H1 (cell line): ENCODE measurements around the gene STOML1. TPM values are rescaled to one million over a fixed set of nuclear protein-coding genes. Genes with fewer than 3 reads are reported as not detected.
A peak's percentile ranks its signal among the peaks of the same experiment; 100 is the strongest.

Source experiments
- CTCF ChIA-PET: fragments of 300-600 bp; sonication (Branson Sonifier 250); formaldehyde crosslinking; loops from one replicate; lab custom pipeline; 2021; ENCODE audit not compliant: partially characterized antibody; lab: Charles Lee
- POLR2A ChIA-PET: fragments of 300-600 bp; sonication (Branson Sonifier 250); formaldehyde crosslinking; loops from one replicate; lab custom pipeline; 2021; ENCODE audit warnings: inconsistent platforms; ENCODE audit not compliant: partially characterized antibody; lab: Charles Lee
- DNase-seq, 2 experiments: peaks; one replicate each; pipeline versions ENCODE4 v3.0.0 to v3.0.0-alpha.2; 2010 to 2022; ENCODE audit warnings: low spot score in 2 of 2, low read depth in 1 of 2, mixed read lengths in 1 of 2
- FAIRE-seq: peaks from 2 replicates; lab custom pipeline; 2011; peaks lifted over from hg19 to GRCh38; lab: Jason Lieb, UNC
- H2AFZ ChIP-seq: 2 replicates; pipeline ENCODE4 v1.8.1; 2012; ENCODE audit warnings: low read length, inconsistent platforms
- H2AK5ac ChIP-seq: 2 replicates; pipeline ENCODE4 v1.6.1; 2013; ENCODE audit warnings: low read depth, low read length
- H2BK120ac ChIP-seq: replicated peaks from 2 replicates; pipeline ENCODE3; 2013; ENCODE audit warnings: low read depth, low read length, inconsistent platforms
- H2BK12ac ChIP-seq: 2 replicates; pipeline ENCODE4 v1.6.1; 2013; ENCODE audit warnings: low read depth, low read length
- H2BK15ac ChIP-seq: 2 replicates; pipeline ENCODE4 v1.6.1; 2013; ENCODE audit warnings: low read length
- H2BK20ac ChIP-seq: 2 replicates; pipeline ENCODE4 v1.6.1; 2013; ENCODE audit warnings: low read length
- H2BK5ac ChIP-seq: 2 replicates; pipeline ENCODE4 v1.6.1; 2013; ENCODE audit warnings: low read depth, low read length
- H3K14ac ChIP-seq: 2 replicates; pipeline ENCODE4 v1.6.1; 2013; ENCODE audit warnings: inconsistent platforms; ENCODE audit not compliant: insufficient read length
- H3K18ac ChIP-seq: 2 replicates; pipeline ENCODE4 v1.6.1; 2013; ENCODE audit warnings: low read length; ENCODE audit errors: extremely low read depth
- H3K23ac ChIP-seq: 2 replicates; pipeline ENCODE4 v1.6.1; 2013; ENCODE audit warnings: inconsistent platforms; ENCODE audit not compliant: insufficient read length
- H3K23me2 ChIP-seq: 2 replicates; pipeline ENCODE4 v1.6.1; 2013; ENCODE audit warnings: low read depth, low read length
- H3K27ac ChIP-seq: 2 replicates; pipeline ENCODE4 v1.6.1; 2011; ENCODE audit warnings: low read depth, low read length, inconsistent platforms
- H3K27me3 ChIP-seq, 4 experiments: replicated peaks in 1 of 4; 1 replicate in 1 of 4; 2 replicates in 3 of 4; pipeline versions ENCODE4 v1.6.1 to v1.8.1; 2011 to 2013; ENCODE audit warnings: low read length in 3 of 4, mild to moderate bottlenecking in 3 of 4, inconsistent platforms in 2 of 4, mixed read lengths in 2 of 4, moderate library complexity in 1 of 4; ENCODE audit not compliant: control insufficient read depth in 3 of 4, insufficient read depth in 3 of 4; ENCODE audit errors: extremely low read depth in 1 of 4
- H3K36me3 ChIP-seq, 4 experiments: 2 replicates each; pipeline versions ENCODE4 v1.6.1 to v1.8.1; 2011 to 2013; ENCODE audit warnings: mild to moderate bottlenecking in 4 of 4, low read length in 3 of 4, moderate library complexity in 2 of 4, control low read depth in 1 of 4, inconsistent platforms in 1 of 4; ENCODE audit not compliant: insufficient read depth in 4 of 4, control insufficient read depth in 2 of 4
- H3K4ac ChIP-seq: replicated peaks from 2 replicates; pipeline ENCODE3; 2013; ENCODE audit warnings: low read length, low read depth, mixed read lengths, inconsistent platforms; ENCODE audit not compliant: insufficient read length
- H3K4me1 ChIP-seq, 4 experiments: replicated peaks in 1 of 4; 1 replicate in 1 of 4; 2 replicates in 3 of 4; pipeline versions ENCODE4 v1.6.1 to v1.8.1; 2011 to 2013; ENCODE audit warnings: low read length in 3 of 4, inconsistent platforms in 2 of 4, mixed read lengths in 1 of 4; ENCODE audit not compliant: insufficient read depth in 4 of 4, control insufficient read depth in 3 of 4
- H3K4me2 ChIP-seq, 2 experiments: 2 replicates each; pipeline versions ENCODE4 v1.6.1 to v1.8.1; 2011 to 2013; ENCODE audit warnings: low read depth in 2 of 2, low read length in 2 of 2, control low read depth in 1 of 2, inconsistent platforms in 1 of 2, mild to moderate bottlenecking in 1 of 2; ENCODE audit not compliant: insufficient read depth in 1 of 2
- H3K4me3 ChIP-seq, 4 experiments: fragments of 200-600, 300-600 bp in 1 of 4; sonication (generic), shearing (Covaris generic), sonication (Bioruptor Twin) in 1 of 4; 2 replicates each; pipeline versions ENCODE4 v1.5.1 to v1.8.1; 2011 to 2016; ENCODE audit warnings: low read length in 4 of 4, low read depth in 3 of 4, control low read depth in 2 of 4, inconsistent platforms in 2 of 4, mild to moderate bottlenecking in 2 of 4, mixed read lengths in 1 of 4, moderate library complexity in 1 of 4; ENCODE audit not compliant: insufficient read depth in 2 of 4; ENCODE audit errors: extremely low read depth in 1 of 4
- H3K56ac ChIP-seq: replicated peaks from 2 replicates; pipeline ENCODE3; 2013; ENCODE audit warnings: low read depth, mild to moderate bottlenecking, mixed read lengths, low read length, inconsistent platforms; ENCODE audit not compliant: insufficient read length
- H3K79me1 ChIP-seq: 2 replicates; pipeline ENCODE4 v1.6.1; 2013; ENCODE audit warnings: low read depth, low read length, control low read depth
- H3K79me2 ChIP-seq, 2 experiments: 2 replicates each; pipeline versions ENCODE4 v1.6.1 to v1.8.1; 2012 to 2013; ENCODE audit warnings: low read length in 2 of 2, mild to moderate bottlenecking in 2 of 2, inconsistent platforms in 1 of 2; ENCODE audit not compliant: insufficient read depth in 2 of 2, control insufficient read depth in 1 of 2
- H3K9ac ChIP-seq, 4 experiments: replicated peaks in 1 of 4; 1 replicate in 1 of 4; 2 replicates in 3 of 4; pipeline versions ENCODE4 v1.6.1 to v1.8.1; 2011 to 2013; ENCODE audit warnings: low read depth in 3 of 4, low read length in 3 of 4, control low read depth in 2 of 4, mild to moderate bottlenecking in 2 of 4, moderate library complexity in 2 of 4, inconsistent platforms in 1 of 4; ENCODE audit errors: extremely low read depth in 1 of 4
- H3K9me3 ChIP-seq, 2 experiments: 2 replicates each; pipeline versions ENCODE4 v1.6.1 to v1.8.1; 2012 to 2013; ENCODE audit warnings: mild to moderate bottlenecking in 2 of 2, moderate library complexity in 2 of 2, control low read depth in 1 of 2, inconsistent platforms in 1 of 2, low read depth in 1 of 2, low read length in 1 of 2, mixed read lengths in 1 of 2; ENCODE audit not compliant: insufficient read depth in 2 of 2
- H4K20me1 ChIP-seq, 2 experiments: replicated peaks in 1 of 2; 2 replicates each; pipeline versions ENCODE3 to v1.8.1; 2011 to 2013; ENCODE audit warnings: inconsistent platforms in 2 of 2, low read length in 2 of 2, mild to moderate bottlenecking in 1 of 2; ENCODE audit not compliant: insufficient read depth in 2 of 2, control insufficient read depth in 1 of 2
- H4K5ac ChIP-seq: 2 replicates; pipeline ENCODE4 v1.6.1; 2013; ENCODE audit warnings: low read length, low read depth, mixed read lengths, inconsistent platforms; ENCODE audit not compliant: insufficient read length
- H4K8ac ChIP-seq: 2 replicates; pipeline ENCODE4 v1.8.0; 2013; ENCODE audit warnings: mild to moderate bottlenecking, moderate library complexity, low read length, inconsistent platforms; ENCODE audit not compliant: insufficient read depth; ENCODE audit errors: extremely low read depth
- H4K91ac ChIP-seq: replicated peaks from 2 replicates; pipeline ENCODE3; 2013; ENCODE audit warnings: low read length, mixed read lengths, inconsistent platforms; ENCODE audit not compliant: insufficient read length
- CTCF ChIP-seq, 3 experiments: IDR thresholded peaks; 1 replicate in 2 of 3; 2 replicates in 1 of 3; pipeline versions ENCODE4 v1.5.1 to v1.6.1; 2011; ENCODE audit warnings: low read length in 3 of 3, mild to moderate bottlenecking in 3 of 3, inconsistent platforms in 2 of 3, low read depth in 1 of 3, moderate library complexity in 1 of 3; ENCODE audit not compliant: insufficient read depth in 1 of 3; ENCODE audit errors: control extremely low read depth in 1 of 3
- E2F6 ChIP-seq: IDR thresholded peaks from 2 replicates; pipeline ENCODE4 v1.6.1; 2012; ENCODE audit warnings: inconsistent platforms
- GTF2F1 ChIP-seq: IDR thresholded peaks from 2 replicates; pipeline ENCODE4 v1.6.1; 2012; ENCODE audit warnings: low read depth, low read length, improper control_type of control experiment, borderline replicate concordance
- MAX ChIP-seq: IDR thresholded peaks from 2 replicates; pipeline ENCODE4 v1.6.1; 2012; ENCODE audit warnings: inconsistent platforms
- POU5F1 ChIP-seq: IDR thresholded peaks from 2 replicates; pipeline ENCODE4 v1.6.1; 2011; ENCODE audit warnings: low read depth, mild to moderate bottlenecking, low read length, moderate library complexity
- RAD21 ChIP-seq, 2 experiments: IDR thresholded peaks in 1 of 2; conservative IDR thresholded peaks in 1 of 2; 2 replicates each; pipeline ENCODE4 v1.6.1; 2011; ENCODE audit warnings: low read depth in 2 of 2, low read length in 2 of 2, improper control_type of control experiment in 1 of 2, inconsistent platforms in 1 of 2, mild to moderate bottlenecking in 1 of 2, moderate library complexity in 1 of 2
- SIRT6 ChIP-seq: IDR thresholded peaks from one replicate; pipeline ENCODE4 v1.7.1; 2012; ENCODE audit warnings: low read length, inconsistent platforms
- USF2 ChIP-seq: IDR thresholded peaks from 2 replicates; pipeline ENCODE4 v1.6.1; 2011; ENCODE audit warnings: low read length, improper control_type of control experiment
- WGBS, 2 experiments: shearing (Covaris generic) in 1 of 2; methylation state at CpG; one replicate each; pipeline versions ENCODE4 v1.1.6 to v1.1.7; 2013 to 2015; ENCODE audit warnings: low lambda C conversion rate in 2 of 2, mixed read lengths in 2 of 2, inconsistent platforms in 1 of 2, low coverage in 1 of 2, missing lambda C conversion rate in 1 of 2; ENCODE audit not compliant: insufficient replicate concordance in 2 of 2, insufficient coverage in 1 of 2, insufficient read length in 1 of 2; ENCODE audit errors: extremely low coverage in 1 of 2, missing lambda C conversion rate in 1 of 2; 5-methylcytosine and 5-hydroxymethylcytosine counted together
- polyA plus RNA-seq, 7 experiments: library from polyadenylated mRNA; depleted of rRNA in 3 of 7; stranded (reverse) in 5 of 7; unstranded in 2 of 7; fragments of >200 nt in 5 of 7; fragments of 200-250 nt in 2 of 7; gene quantifications; 1 replicate in 5 of 7; 2 replicates in 1 of 7; 4 replicates in 1 of 7; pipeline versions ENCODE4 v1.2.1 to v1.2.3, GENCODE V29; 2011 to 2013; ENCODE audit warnings: missing spikeins in 2 of 7, mixed read lengths in 2 of 7
- total RNA-seq: library from RNA; stranded (reverse); fragmentation: NEBNext Ultra II Directional; extraction: Animal tissue kit (Norgen Biotek cat#: 25700); gene quantifications from 2 replicates; pipeline ENCODE4 v1.2.1, GENCODE V29; 2021

Gene STOML1
- total and polyA plus RNA-seq, 2 of the 8 experiments (the other 6 are each of a cell fraction or from before 2014, with no cell fraction given): 2.6 to 3.2 TPM

GRCh38 chr15:73936181-73936580, 55.9 kb downstream of the STOML1 start:
- Histone ChIP-seq H3K18ac (no peak overlapping the region), H3K56ac (no peak overlapping the region), H2AFZ (no peak overlapping the region), H2BK5ac (no peak overlapping the region), H4K91ac (no peak overlapping the region), H4K20me1 (no peaks in the 10 kb centered on the region), H4K5ac (no peak overlapping the region), H3K4me2 (no peak overlapping the region), H2BK120ac (no peak overlapping the region), H3K79me2 (no peaks in the 10 kb centered on the region), H3K4ac (no peak overlapping the region), H3K14ac (no peak overlapping the region), H3K79me1 (no peaks in the 10 kb centered on the region), H3K4me1 (peaks cover 0 to 3% (median 2%) of the 10 kb centered on the region in 4 experiments; a peak in 4 of 7 replicates), H3K9me3 (no peaks in the 10 kb centered on the region), H2BK12ac (no peak overlapping the region), H3K4me3 (no peak overlapping the region), H2AK5ac (no peak overlapping the region), H3K36me3 (no peaks in the 10 kb centered on the region), H3K23ac (no peak overlapping the region), H3K27me3 (no peaks in the 10 kb centered on the region), H2BK20ac (no peak overlapping the region), H2BK15ac (no peak overlapping the region), H3K9ac (no peak overlapping the region), H3K23me2 (no peaks in the 10 kb centered on the region), H3K27ac (no peak overlapping the region), H4K8ac (peak overlapping the region; percentile 9; the same call in 1 of the 2 replicates)
- ChIA-PET POLR2A (interaction anchor here (0.6 to 2.5 kb wide), 4 partner anchors 10 to 58 kb away, joined by 3 to 14 read pairs (median 6); partner anchors contain the start of genes LOXL1 and PML), CTCF (interaction anchor here (0.7 to 5.8 kb wide), 13 partner anchors 8 to 75 kb away, joined by 3 to 31 read pairs (median 4); partner anchors contain the start of genes LOXL1 and TBC1D21)
- WGBS, 2 experiments: 83% methylated on average over 5 of the region's 5 CpGs; no CpG with 5 or more reads in 1 of the 2 experiments
- FAIRE-seq (no peak), DNase-seq (no peak)
- no peak for TF ChIP-seq SIRT6
- TF ChIP-seq CTCF (IDR thresholded peaks at IDR 0.05; ENCODE audit: control extremely low read depth in 1 of 3, insufficient read depth in 1 of 3, low read depth in 1 of 3, low read length in 3 of 3): peak in 2 of 3 experiments; percentile 9 to 18; a peak in 2 of 4 replicates
- no peak for TF ChIP-seq E2F6
- TF ChIP-seq RAD21 (IDR thresholded peaks at IDR 0.05 in 1 of 2, conservative IDR thresholded peaks at IDR 0.05 in 1 of 2; ENCODE audit: low read depth in 2 of 2, low read length in 2 of 2): peak in 1 of 2 experiments; percentile 18; a peak in 1 of 4 replicates
- TF ChIP-seq POU5F1: no peak
- TF ChIP-seq USF2: no peak
- TF ChIP-seq MAX: no peak
- TF ChIP-seq GTF2F1: no peak
